Fibroblast of pulmonary artery (primary cell): ENCODE measurements around the gene KCNIP1.

ENCODE experiments used
- DNase-seq: peaks from one replicate; pipeline ENCODE4 v3.0.0-alpha.2; 2010; ENCODE audit warnings: low read depth
- H3K4me3 ChIP-seq: replicated peaks from 2 replicates; pipeline ENCODE4 v1.5.1; 2011; ENCODE audit warnings: low read depth, mild to moderate bottlenecking, control low read depth, low read length, moderate library complexity
- TF ChIP-seq, protein P1 (sequence below): IDR thresholded peaks from 2 replicates; pipeline ENCODE4 v1.5.1; 2011; ENCODE audit warnings: mild to moderate bottlenecking, control low read depth, low read length, inconsistent platforms; ENCODE audit errors: missing control alignments

The KCNIP1 gene

DNA sequence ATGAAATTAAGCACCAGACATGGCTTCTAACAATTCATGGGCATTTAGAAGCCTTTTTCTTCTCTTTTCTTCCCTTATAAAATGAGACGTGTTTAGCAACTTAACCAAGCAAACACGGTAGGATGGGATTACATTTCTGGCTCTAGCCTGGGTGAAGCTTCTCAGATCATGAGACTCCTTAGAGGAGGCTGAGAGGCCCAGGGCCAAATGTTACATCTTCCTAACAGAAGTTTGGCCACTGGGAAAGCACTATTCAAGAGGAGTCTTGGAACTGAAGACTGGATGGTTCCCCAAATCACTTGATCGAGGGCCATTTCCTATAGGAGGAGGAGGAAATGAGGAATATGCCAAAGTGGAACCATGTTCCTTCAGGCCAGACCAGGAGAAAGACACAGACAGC is 281.6 kb downstream of the KCNIP1 start:
- TF ChIP-seq, protein P1, sequence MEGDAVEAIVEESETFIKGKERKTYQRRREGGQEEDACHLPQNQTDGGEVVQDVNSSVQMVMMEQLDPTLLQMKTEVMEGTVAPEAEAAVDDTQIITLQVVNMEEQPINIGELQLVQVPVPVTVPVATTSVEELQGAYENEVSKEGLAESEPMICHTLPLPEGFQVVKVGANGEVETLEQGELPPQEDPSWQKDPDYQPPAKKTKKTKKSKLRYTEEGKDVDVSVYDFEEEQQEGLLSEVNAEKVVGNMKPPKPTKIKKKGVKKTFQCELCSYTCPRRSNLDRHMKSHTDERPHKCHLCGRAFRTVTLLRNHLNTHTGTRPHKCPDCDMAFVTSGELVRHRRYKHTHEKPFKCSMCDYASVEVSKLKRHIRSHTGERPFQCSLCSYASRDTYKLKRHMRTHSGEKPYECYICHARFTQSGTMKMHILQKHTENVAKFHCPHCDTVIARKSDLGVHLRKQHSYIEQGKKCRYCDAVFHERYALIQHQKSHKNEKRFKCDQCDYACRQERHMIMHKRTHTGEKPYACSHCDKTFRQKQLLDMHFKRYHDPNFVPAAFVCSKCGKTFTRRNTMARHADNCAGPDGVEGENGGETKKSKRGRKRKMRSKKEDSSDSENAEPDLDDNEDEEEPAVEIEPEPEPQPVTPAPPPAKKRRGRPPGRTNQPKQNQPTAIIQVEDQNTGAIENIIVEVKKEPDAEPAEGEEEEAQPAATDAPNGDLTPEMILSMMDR, result no peak
- H3K4me3 ChIP-seq, result no peak overlapping the region
- no peak for DNase-seq
